Stomach (tissue), 4 donors: ENCODE measurements around the gene WDR73.

Experiments used
- CTCF ChIP-seq, 7 experiments: fragments of 450-650 bp in 4 of 7; fragments of 200-600 bp in 3 of 7; sonication (generic) in 3 of 7; IDR thresholded peaks; one replicate each; pipeline ENCODE4 v1.5.1; 2016 to 2019; ENCODE audit warnings: antibody characterized with exemption in 7 of 7, control low read depth in 2 of 7, mild to moderate bottlenecking in 1 of 7
- EP300 ChIP-seq: sonication (generic); formaldehyde crosslinking; IDR thresholded peaks from one replicate; pipeline ENCODE4 v1.6.1; 2017; ENCODE audit warnings: antibody characterized with exemption

- TF ChIP-seq EP300: no peak
- no peak for TF ChIP-seq CTCF (IDR thresholded peaks at IDR 0.05)
Observed at GRCh38 chr15:84601555-84601838, 52.6 kb downstream of the WDR73 start.
